HG03159 (cell line): ENCODE results near the gene RBM19.
"Not testable (repeated sequence)": the region's sequence is repeated elsewhere in the genome, so short reads cannot be mapped to it uniquely, and the experiment has no call there.

Experiments used
- ATAC-seq: cut with Tn5 transposase; IDR thresholded peaks from one replicate; pipeline ENCODE4 v1.9.1; 2021; ENCODE audit warnings: mild to moderate bottlenecking, moderate library complexity; ENCODE audit not compliant: unreplicated experiment

Gene RBM19

DNA sequence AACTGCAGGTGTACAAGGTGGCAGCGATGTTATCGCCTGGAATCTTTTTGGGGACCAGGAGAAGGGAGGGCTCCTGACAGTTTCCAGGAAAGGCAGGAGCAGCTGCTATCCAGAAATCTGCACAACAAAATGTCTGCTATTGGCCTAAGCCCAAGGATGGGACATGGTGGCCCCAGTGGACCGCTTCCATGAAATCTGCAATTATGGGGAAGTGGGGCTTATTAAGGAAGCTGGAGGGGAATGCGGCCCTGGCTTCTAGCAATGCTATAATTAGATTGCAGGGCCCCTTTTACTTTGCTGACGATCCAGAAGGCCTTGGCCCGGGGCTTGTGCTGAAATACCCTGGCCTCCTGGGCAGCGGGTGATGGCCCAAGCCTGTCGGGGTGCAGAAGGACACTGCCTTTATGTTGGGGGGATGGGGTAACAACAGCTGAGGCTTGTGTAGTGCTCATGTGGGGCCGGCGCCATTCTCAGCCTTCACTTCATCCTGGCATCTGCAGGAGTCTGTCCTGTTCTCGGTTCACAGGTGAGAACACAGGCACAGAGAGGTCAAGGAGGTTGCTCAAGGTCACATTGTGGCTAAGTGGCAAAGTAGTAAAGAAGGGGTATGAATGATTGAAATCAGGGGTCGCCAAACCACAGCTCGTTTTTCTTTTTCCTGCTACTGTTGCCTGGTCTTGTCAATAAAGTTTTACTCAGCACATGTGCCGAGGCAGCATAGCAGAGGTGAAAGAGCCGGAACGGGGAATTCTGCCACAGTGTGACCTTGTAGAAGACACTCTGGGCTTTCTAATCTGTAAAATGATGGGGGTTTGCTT lies 153.5 kb downstream of the RBM19 start:
- no peak for ATAC-seq

DNA sequence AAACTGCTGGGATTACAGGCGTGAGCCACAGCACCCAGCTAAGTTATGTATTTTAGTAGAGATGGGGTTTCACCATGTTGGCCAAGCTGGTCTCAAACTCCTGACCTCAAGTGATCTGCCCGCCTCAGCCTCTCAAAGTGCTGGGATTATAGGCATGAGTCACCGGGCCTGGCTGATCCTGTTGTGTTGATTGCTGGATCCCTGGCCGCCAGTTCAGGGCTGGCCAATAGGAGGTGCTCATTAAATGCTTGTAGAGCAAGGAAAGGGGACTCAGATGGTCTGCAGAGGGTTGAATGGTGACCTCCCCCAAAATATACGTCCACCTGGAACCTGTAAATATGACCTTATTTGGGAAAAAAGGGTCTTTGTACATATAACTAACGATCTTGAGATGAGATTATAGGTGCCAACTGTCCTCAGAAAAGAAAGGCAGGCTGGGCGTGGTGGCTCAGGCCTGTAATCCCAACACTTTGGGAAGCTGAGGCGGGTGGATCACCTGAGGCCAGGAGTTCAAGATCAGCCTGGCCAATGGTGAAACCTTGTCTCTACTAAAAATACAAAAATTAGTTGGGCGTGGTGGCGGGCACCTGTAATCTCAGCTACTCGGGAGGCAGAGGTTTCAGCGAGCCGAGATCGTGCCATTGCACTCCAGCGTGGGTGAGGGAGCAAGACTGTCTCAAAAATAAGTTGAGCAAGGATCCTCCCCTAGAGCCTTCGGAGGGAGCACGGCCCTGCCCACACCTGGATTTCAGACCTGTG lies 156.5 kb downstream of the RBM19 start:
- ATAC-seq = not testable (repeated sequence)

DNA sequence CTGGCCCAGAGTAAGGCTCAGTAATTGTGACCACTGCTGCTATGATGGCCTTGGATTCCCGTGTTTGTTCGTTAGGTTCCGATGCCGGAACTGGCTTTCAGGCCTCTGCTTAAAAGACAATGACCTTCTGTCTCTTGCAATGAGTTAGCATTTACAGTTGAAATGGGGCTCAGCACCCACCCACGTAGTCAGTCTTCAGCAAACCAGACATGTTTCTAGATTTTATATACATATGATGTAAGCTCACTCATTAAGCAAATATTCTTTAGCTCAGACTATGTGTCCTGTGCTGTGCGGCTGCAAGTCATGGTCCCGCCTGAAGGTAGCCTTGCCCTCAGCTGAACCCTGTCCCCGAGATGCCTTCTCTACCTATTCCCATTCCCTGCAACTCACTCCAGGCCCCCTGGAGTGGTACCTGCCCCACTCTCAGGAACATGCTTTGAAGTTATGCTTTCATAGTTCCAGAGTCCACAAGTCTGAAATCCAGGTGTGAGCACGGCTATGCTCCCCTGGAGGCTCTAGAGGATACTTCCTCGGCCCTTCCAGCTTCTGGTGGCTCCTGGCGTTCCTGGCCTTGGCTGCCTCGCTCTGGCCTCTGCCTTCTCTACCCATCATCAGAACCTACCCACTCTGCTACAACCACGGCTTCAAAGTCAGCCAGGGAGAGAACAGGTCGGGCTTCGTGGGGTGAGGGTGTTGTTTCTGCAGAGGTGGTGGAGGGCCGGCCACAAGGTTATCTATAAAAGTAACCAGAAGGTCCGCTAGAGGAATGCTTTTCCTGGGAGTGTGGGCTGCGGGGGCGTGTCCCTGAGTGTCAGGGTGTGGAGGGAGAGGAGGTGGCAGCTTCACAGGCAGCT lies 157.8 kb downstream of the RBM19 start:
- ATAC-seq = no peak

DNA sequence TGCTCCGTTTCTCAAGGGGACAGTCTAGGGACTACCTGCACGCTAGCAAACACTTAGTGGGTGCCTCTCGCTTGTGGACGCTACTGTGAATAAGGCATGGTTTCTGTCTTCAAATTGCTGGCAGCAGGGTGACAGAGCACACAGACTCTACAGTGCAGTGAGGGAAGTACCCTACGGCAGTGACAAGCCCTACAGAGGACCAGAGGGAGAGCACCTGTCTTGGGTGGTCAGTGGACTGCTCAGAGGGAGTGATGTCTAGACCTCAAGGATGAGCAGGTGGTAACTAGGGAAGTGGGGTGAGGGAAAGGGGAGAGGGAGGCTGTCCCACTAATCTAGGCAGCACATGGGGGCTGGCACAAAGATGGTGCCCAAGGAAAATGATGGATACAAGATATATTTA lies 160.5 kb downstream of the RBM19 start:
- no peak for ATAC-seq

DNA sequence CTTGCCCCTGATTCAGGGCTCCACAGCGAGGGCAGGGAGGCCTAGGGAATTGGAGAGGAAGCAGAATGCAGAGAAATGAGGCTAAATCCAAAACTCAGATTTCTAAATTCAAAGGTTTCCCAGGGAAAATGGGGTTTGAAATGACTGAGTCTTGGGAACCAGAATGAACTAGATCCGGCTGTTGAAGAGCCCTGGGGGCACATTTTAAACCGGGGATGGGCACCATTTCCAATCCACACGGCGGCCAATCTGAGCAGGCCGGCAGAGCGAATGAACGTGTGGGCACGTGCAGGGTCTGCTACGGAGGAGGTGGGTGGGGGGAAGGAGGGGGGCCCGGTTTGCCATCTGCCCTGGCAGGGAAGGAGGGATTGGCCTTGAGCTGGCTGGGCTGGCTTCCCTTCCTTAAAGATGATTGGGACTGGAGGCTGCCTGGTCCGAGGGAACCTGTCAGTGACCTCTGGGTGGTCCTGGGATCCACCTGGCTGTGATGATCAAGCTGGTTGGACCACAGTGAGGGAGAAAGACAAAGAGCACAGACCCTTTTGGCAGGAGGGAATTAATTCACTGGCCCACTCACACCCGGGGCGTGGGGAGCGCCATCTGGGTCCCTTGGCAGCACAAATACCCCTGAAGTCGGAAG lies 161.0 kb downstream of the RBM19 start:
- ATAC-seq = no peak

DNA sequence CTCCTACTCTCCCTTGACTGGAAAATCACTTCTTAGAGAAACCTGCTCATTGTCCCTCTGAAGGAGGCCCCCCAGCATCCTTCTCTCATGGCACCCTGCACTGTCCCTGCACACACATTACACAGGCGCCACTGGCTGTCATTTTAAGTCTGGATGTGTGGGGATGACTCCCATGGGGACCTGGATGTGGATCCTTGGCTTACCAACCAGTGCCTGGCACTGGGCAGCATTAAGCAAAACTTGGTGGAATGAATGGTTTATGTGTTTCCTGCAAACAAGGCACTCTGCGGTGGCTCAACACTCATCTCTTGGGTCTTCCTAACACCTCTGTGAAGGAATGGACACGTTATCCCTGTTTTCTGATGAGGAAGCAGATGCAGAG lies 162.4 kb downstream of the RBM19 start:
- no peak for ATAC-seq

DNA sequence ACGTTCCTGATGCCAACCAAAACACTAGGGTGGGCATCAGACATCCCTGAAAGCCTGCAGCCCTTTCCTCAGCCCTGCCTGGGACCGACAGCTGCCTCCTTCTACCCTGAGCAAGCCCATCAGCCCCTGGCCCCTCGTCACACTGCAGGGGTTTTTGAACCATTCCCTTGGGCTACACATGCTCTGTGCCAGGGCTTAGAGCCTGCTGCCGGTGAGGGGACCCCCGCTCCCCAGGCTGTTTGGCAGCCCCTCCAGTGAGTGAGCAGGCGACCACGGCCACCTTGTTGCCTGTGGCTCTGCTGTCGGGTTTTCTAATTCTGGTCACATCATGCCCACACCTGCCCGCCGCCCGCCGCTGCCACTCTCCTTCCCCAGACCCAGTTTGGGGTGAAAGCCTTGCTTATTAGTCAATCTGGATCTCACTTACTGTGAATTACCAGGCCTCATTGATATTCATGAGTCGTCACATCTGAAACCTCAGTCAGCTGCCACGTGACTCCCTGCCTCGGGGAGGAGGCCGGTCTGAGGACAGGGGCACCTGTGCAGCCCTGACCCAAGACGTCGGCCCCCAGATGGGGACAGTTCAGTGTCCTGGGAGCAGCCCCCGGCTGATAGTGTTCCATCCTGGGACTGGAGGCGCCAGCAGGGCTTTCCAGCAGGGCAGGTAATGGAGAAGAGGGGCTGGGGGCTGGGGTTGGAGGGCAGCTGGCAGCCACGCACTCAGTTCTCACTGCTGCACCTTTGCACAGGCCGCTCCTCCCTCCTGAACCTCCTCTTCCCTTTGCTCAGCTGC lies 163.0 kb downstream of the RBM19 start:
- no peak for ATAC-seq

DNA sequence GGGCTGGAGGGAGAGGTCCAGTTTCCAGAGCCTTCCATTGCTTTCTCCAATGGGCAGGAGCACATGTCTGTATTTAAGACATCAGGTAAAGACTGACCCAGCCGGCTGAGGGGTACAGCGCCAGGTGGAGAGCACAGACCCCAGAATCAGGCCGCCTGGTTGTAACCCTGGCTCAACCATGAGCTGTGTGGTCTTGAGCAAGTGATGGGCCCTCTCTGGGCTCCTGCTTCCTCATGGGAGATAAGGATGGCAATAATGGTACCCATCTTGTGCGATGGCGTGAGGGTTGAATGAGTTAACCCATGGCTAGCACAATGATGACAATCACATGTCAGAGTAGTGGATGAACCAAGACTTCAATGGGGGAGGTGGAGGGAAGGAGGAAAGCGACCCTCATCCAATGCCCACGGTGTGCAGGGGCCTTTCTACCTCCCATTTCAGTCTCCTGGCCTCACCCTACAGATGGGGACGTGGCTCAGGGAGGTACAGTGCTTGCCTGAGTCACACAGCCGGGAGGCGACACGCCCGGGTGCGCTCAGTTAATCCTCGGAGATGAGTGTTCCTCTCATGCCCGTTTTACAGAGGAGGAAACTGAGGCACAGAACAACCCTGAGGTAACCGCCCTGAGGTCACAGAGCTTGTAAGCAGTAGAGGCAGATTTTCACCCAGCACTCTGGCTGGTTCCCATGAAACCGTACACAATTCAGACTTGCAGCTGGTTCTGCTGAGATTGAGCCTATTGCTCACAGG lies 163.9 kb downstream of the RBM19 start:
- no peak for ATAC-seq

DNA sequence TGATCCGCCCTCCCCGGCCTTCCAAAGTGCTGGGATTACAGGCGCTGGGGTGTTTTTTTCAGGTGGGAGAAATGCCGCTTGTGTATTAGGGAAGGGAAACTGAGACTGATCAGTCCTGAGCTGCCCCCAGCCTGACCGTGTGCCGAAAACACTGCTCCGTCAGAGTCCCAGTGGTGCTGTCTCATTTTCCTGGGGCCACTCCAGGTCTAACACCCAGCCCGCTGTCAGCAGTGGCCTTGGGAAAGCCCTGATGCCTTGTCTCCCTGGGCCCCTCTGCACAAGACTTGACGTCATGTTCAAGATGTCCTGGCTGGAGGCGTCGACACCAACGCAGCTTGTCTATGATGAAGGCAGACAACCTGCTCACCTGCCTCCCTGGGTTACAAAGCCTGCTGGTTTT lies 165.9 kb downstream of the RBM19 start:
- ATAC-seq = no peak

DNA sequence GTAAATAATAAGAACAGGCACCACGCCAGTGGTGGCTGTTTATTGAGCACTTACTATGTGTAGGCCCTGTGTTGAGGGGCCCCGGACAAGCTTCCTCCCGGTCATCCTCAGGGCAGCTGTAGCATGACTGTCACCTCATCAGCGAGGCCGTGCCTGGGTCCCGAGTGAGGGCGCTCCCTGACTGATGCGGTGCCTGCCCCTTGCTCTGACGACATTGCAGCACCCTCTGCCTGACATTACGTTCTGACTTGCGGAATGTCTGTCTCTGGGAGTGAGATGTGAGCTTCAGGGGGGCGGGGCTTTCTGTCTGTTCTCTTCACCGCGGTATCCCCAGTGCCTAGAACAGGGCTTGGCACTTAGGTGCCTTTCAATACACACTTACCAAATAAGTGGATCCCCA lies 167.6 kb downstream of the RBM19 start:
- no peak for ATAC-seq

DNA sequence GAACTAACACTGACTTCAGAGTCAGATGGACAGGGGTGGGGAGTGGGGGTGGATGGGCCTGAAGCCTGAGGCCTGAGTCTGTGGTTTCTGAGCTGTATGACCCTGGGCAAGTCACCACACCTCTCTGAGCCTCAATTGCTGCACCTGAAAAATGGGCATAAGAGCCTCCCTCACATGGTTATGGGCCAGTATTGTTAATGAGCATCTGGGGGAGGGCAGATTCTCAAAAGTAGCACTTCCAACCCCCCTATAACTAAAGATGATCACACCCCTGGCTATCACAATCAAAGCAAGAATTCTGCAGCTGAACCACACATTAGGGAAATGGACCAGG lies 168.6 kb downstream of the RBM19 start:
- ATAC-seq = no peak

DNA sequence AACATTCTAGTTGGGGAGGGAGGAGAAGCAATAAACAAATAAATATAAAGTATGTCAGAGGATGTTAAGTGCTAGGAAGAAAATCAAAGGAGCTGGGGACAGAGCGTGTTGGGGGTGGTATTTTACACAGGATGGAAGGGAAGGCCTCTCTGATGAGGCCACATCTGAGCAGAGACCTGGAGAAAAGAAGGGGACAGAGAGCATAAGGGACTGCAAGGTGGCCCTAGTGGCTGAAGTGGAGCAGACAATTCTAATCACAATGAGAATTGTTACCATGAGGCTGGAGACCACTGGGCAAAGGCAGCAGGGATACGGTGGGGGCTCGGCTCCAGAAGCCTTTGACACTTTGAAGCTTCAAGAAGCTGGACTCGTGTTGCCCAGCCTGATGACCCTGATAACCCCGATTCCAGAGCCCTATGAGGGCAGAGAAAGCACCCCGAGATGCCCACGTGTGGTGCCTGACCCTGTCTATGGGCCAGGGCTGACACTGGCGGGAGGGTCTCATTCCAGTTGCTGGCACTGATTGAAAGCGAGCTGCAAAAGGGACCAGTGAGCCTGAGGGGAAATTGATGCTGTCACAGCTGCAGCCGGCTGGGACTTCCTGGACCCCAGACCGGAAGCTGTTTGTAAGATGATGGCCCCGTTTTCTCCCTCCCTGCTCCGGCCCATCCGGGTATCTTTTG lies 169.1 kb downstream of the RBM19 start:
- ATAC-seq = no peak

DNA sequence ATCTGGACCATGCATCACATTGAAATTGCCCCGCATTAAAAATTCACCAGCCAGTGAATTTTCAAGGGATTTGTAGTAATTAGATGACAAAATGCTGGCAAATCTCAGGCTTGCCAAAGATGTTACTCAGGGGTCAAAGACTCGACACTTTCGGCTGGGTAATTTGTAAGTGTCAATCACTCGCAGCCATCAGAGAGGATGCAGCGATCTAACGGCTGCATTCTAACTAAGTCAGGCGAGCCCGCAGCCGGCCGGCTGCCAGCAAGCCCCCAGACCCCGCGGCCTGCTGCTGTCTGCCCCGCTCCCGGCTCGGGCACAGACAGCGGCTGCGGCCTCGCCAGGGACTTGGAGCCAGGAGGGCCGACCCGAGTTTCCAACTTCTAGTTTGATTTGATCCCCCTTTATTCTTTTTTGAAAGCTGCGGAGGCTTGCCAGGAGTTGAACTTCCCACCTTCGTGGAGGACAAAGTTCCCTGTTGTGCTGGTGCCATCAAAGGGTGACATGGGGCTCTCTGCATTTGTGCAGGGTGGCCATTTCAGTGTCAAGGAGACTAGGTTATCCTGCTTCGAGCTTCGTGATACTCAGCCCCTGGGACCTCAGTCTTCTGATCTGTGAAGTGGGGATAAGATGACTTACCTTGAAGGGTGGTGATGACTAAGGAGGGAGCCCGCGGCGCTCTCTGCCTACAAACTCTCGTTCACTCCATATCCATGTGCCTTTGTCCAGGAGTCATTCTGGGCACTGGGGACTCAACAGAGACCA lies 169.9 kb downstream of the RBM19 start:
- ATAC-seq = no peak

DNA sequence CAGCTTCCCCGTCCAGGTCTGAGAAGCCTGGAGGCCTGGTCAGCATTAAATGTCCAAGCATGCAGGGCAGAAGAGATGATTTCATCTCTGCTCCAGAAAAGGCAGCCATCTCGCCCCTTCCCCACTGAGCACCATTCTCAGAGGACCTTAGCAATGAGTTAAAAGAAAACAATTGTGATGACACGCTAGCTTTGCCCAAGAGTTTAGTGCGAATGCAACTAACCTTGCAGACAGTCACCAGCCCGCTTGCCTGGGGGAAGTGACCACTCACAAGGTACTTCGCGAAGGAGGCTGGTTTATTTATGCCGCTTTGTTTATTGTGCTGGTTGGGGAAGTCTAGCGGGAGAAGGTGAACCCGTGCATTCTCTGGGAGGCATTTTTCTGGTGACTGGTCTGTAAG lies 170.7 kb downstream of the RBM19 start:
- ATAC-seq = no peak

DNA sequence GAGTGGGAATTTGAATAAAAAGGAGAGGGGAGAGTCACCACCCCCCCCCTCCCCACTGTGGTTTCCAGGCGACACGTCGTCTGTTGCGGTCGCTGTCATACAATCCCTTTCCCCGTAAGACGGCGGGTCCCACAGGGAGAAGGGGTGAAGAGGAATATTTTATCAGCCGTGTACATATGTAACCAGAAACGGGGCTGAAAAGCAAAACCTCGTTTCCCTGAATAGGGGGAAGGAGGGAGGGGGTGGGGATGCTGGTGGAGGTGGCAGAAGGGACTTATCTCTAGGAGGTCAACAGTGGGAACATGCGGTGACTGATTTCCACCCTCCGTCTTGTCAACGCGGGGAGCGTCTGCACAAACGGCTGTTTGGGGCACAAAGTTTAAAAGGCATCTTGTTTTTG lies 171.4 kb downstream of the RBM19 start:
- no peak for ATAC-seq

DNA sequence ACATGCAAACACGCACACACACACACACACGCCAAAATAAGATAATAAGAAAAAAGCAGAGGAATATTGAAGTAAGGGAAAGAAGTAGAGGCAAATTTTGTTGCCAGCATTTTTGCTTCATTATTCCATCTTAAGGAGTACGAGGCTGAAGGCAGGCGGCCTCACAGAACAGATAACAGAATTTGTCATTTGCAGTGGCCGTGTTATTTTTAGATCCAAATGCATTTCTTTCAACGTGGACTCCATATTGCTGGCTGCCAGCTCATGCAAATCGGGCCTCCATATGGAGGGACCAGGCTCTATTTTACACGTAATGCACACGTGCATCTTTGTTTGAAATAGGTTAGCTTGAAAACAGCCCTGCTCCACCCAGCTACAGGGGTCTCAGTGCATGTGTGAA lies 172.9 kb downstream of the RBM19 start:
- no peak for ATAC-seq

DNA sequence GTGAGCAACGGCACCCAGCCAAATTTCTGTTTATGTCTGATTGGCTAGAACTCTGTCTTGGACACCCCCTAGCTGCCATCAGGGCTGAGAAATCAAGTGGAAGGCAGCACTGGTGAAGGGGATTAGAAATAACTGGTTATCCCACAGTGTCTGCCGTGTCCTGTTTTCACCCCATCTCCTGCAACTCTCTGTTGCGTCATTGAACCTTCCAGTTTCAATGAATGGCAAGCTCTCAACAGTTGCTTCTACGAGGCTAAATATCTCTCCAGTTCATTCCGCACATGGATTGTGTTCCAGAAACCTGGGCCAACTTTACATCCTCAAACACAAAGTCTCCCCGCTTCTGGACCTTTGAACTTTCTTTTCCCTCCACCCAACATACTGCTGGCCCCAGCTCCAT lies 173.7 kb downstream of the RBM19 start:
- no peak for ATAC-seq
